CD4-positive, alpha-beta T cell treated with Interferon alpha-2 for 1 hour (primary cell): ENCODE measurements around the gene TPM2.

Experiments
- DNase-seq, 2 donors: peaks; one replicate each; pipeline ENCODE4 v3.0.0-alpha.2; 2020 to 2022

The TPM2 gene

DNA sequence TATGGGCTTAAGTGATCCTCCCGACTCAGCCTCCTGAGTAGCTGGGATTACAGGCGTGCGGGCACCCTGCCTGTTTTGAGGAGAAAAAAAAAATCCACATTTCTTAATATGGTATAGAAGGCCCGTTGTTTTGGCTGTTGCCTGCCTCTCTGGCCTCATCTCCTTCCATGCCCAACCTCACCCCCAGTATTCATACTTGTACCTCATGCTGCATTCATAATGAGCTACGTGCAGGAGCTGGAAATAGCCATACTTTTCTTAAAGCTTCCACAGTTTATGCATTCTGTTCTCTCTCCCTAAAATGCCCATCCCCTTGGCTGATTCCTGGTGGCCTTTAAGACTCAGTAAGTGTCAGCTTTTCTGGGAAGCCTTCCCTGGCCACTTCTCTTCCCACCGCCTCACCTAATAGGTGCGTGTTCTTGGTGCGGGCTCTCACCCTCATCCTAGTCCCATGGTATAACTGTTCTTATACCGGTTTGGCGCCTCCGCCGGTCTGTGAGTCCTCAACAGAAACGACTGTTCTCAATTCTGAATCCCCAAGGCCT lies 2.1 kb upstream of the TPM2 start:
- no peak for DNase-seq

DNA sequence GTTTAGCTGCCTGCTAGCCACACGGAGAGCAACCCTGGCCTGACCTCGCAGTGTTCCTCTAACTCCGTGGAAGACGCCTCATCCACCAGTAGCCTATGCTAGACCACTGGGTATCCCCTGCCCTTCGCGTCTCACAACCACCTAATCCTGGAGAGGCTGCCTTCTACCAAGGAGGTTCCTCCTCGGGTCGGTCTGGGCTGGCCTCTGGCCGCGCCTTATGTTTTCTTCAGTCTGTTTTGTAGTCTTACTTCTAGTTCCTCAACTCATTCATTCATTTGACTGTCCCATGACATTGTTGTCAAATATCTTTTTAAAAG lies 1.6 kb upstream of the TPM2 start:
- DNase-seq, result no peak

GRCh38 chr9:35690614-35691333 lies 1.0 kb upstream of the TPM2 start:
- DNase-seq, result peak in 1 of 2 donors; percentile 37

DNA sequence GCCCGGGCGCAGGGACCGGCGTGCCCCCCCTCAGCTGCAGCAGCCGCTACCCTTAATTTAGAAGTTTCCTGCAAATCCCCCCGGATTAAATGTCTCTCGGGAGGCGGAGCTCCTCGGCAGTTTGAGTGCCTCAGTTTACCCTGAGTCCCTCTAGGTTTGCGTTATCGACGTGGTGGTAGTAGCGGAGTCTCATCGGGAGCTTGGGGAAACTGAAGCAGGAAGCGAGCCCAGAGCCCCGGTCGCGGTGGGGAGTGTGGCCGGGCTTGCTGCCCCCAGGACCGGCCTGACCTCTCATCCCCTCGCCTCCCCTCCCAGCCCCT lies 529 bp upstream of the TPM2 start:
- no peak for DNase-seq

GRCh38 chr9:35688558-35689541 lies 875 bp downstream of the TPM2 start:
- DNase-seq, result no peak

DNA sequence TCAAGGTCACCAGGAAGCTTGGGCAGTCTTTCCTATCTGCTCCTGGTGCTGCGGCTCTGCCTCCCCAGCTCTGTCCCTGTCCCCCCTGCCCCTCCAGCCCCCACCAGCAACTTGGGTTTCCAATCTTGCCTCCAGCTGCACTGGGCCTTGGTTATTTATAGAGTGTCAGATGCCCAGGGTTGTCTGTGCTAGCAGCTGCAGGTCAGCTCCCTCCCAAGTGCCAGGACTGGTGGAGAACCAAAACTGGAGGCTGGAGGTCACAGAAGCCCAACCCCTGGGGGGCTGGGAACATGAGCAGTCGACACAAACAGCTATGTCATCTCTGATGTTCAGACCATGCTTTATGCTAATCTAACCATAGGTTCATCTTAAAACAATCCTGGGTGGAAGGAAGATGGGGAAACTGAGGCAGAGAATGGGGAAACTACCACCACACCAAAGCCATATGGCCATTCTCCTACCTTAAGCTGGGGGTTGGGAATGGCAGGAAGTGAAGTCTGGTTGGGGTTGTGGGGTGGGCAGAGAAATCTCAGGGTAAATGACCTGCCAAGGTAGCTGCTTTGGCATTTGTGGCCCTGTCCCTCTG lies 1.7 kb downstream of the TPM2 start:
- DNase-seq, result no peak

- DNase-seq, result no peak
These were observed 2.4 kb downstream of the TPM2 start for GRCh38 chr9:35687306-35687705.

DNA sequence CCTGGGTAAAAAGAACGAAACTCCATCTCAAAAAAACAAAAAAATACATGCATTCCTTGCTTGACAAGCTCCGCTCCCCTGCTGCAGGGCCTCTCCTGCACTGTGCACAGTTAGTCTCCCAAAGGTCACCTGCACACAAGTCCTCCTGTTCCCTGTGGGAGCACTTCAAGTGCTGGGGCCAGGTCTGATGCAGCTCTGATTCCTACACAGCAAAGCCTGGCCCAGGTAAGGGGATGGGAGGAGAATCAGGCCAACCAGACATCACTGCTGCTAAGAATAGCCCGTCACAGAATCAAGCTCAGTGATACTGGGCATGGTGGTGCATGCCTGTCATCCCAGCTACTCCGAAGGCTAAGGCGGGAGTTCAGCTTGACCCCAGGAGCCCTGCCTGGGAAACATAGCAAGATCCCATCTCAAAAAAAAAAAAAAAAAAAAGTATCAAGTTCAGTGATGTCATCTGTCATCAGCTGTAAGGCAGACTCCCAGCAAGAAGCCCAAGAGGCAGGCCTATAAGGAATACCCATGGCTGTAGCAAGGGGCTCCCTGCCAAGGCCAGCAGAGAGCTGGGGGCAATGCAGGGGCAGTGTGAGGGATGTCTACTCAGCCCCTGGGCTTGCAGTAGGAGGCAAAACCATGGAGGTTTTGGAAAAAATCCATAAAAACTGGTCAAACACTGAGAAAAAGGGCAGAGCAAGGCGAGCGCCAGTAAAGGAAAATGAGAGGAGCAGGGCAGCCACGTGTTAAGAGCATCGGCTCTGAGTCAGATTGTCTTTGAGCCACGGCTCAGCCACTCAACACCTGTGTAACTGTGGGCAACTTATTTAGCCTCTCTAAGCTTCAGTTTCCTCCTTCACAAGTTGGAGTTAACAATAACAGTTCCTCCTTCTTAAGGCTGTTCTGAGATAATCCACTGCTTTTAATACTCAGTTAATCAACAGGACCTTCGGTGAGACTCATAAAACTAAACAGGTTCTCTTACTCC lies 3.2 kb downstream of the TPM2 start:
- DNase-seq, result no peak

DNA sequence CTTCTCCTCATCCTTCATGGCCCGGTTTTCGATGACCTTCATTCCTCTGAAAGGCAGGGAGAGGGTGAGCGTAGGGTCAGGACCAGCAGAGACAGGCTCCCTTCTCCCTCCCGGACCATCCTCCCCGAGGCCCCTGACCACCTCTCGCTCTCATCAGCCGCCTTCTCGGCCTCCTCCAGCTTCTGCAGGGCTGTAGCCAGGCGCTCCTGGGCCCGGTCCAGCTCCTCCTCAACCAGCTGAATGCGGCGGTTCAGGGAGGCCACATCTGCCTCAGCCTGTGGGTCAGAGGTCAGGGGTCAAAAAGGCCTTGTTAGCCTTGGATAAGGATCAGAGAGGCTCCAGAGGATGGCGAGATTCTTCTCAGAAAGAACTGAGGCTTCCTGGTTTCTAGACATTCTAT lies 4.2 kb downstream of the TPM2 start:
- DNase-seq, result no peak

- no peak for DNase-seq
These were observed 4.8 kb downstream of the TPM2 start for GRCh38 chr9:35684921-35685320.

- no peak for DNase-seq
These were observed 6.4 kb downstream of the TPM2 start for GRCh38 chr9:35683323-35683722.

DNA sequence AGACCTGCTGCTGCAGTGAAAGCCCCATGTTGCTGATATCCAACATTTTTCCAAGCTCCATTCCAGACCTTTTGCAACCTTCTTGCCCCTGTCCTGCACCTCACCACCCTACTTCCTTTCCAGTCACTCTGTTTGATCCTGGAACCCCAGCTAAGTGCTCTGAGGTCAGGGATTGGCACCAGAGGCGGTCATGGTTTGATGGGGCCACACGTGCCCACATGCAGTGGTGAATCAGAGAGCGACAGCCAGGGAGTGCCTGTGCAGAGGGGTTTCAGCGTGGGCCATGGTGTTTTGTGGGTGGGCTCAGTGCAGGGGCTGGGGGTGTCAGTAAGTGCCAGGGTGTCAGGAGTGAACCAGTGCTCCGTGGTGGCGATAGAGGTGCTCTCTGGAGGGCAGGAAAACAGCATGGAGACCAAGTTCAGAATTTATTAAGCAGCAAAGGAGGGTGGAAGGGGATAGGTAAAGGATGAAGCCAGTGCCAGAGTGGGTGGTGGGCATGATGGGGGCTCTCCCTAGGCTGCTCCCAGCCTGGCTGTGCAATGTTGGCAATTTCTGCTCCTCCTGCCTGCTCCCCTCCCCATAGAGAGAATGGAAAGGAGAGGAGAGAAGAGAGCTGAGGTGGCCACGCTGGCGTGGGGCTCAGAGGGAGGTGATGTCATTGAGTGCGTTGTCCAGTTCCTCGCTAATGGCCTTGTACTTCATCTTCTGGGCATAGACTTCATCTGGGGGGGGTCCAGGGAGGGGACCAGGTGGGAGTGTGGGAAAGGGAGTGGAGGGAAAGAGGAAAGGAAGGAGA lies 7.0 kb downstream of the TPM2 start:
- DNase-seq, result no peak

DNA sequence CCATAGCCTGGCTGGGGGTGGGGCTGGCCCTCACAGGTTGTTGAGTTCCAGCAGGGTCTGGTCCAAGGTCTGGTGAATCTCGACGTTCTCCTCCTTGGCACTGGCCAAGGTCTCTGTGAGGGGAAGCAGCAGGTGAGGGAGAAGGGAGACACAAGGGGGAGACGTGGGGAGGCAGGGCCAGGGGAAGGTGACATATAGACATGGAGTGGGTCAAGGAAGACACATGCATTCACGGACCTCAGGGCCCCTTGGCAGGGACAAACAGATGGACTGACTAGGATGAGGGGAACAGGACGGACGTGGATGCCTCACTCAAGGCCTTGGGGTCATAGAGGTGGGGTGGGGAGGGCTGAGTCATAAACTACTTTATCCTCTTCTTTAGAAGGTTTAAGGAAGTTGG lies 7.7 kb downstream of the TPM2 start:
- no peak for DNase-seq

GRCh38 chr9:35681341-35682002 lies 8.3 kb downstream of the TPM2 start:
- no peak for DNase-seq

- DNase-seq, result no peak
These were observed 9.2 kb downstream of the TPM2 start for GRCh38 chr9:35680331-35681105.

- DNase-seq, result no peak
These were observed 9.9 kb downstream of the TPM2 start for GRCh38 chr9:35679766-35680330.

DNA sequence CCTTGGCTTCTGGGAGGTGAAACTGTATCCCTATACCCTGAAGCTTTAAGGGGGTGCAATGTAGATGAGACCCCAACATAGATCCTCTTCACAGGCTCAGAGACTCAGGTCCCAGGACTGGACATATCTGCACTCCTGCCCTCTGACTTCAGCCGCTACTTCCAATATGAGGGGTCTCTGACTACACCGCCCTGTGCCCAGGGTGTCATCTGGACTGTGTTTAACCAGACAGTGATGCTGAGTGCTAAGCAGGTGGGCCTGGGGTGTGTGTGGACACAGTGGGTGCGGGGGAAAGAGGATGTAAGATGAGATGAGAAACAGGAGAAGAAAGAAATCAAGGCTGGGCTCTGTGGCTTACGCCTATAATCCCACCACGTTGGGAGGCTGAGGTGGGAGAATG lies 10.6 kb downstream of the TPM2 start:
- DNase-seq, result no peak

DNA sequence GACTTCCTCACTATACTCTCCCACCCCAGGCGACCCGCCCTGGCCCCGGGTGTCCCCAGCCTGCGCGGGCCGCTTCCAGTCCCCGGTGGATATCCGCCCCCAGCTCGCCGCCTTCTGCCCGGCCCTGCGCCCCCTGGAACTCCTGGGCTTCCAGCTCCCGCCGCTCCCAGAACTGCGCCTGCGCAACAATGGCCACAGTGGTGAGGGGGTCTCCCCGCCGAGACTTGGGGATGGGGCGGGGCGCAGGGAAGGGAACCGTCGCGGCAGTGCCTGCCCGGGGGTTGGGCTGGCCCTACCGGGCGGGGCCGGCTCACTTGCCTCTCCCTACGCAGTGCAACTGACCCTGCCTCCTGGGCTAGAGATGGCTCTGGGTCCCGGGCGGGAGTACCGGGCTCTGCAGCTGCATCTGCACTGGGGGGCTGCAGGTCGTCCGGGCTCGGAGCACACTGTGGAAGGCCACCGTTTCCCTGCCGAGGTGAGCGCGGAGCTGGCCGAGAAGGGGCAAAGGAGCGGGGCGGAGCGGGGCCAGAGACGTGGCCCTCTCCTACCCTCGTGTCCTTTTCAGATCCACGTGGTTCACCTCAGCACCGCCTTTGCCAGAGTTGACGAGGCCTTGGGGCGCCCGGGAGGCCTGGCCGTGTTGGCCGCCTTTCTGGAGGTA lies 13.9 kb downstream of the TPM2 start:
- DNase-seq, result peak; percentile 20 to 42

- no peak for DNase-seq
These were observed 14.5 kb downstream of the TPM2 start for GRCh38 chr9:35675204-35675603.

- DNase-seq, result no peak
These were observed 15.7 kb downstream of the TPM2 start for GRCh38 chr9:35674025-35674361.
